A673 (cell line): Measurements from ENCODE around the gene PPP2R5E. TPM values are rescaled to one million over a fixed set of nuclear protein-coding genes. Genes with fewer than 3 reads are reported as not detected.

Experiments used
- BruUV-seq: library from RNA; stranded (reverse); fragments of 400-500 nt; replicated peaks from 2 replicates; lab custom pipeline; 2021; lab: Mats Ljungman, UMichigan
- CTCF ChIA-PET: fragments of 300-600 bp; sonication (Branson Sonifier 250); formaldehyde crosslinking; loops from one replicate; lab custom pipeline; 2022; ENCODE audit warnings: antibody characterized with exemption; lab: Charles Lee
- POLR2A ChIA-PET: fragments of 300-600 bp; sonication (Branson Sonifier 250); formaldehyde crosslinking; loops from one replicate; lab custom pipeline; 2022; ENCODE audit warnings: antibody characterized with exemption; ENCODE audit not compliant: low non-redundant PET; lab: Charles Lee
- DNase-seq: peaks from one replicate; pipeline ENCODE4 v3.0.0-alpha.2; 2015; ENCODE audit warnings: low spot score
- H3K27ac ChIP-seq: fragments of 200-600 bp; sonication (generic); 2 replicates; pipeline ENCODE4 v1.5.1; 2016; ENCODE audit warnings: mixed run types, low read depth, mild to moderate bottlenecking, mixed read lengths, antibody characterized with exemption, low read length; ENCODE audit not compliant: poor library complexity, severe bottlenecking
- H3K27me3 ChIP-seq: fragments of 200-600 bp; sonication (generic); replicated peaks from 2 replicates; pipeline ENCODE4 v1.6.1; 2017; ENCODE audit warnings: mixed run types, low read depth, mild to moderate bottlenecking, mixed read lengths, antibody characterized with exemption, low read length; ENCODE audit not compliant: insufficient read depth, poor library complexity
- H3K36me3 ChIP-seq: fragments of 200-600 bp; sonication (generic); 2 replicates; pipeline ENCODE4 v1.6.1; 2016; ENCODE audit warnings: mixed run types, mild to moderate bottlenecking, mixed read lengths, antibody characterized with exemption, low read length; ENCODE audit not compliant: insufficient read depth, poor library complexity, severe bottlenecking
- H3K4me1 ChIP-seq: fragments of 200-600 bp; sonication (generic); 2 replicates; pipeline ENCODE4 v1.6.1; 2017; ENCODE audit warnings: mixed run types, mild to moderate bottlenecking, mixed read lengths, antibody characterized with exemption, low read length; ENCODE audit not compliant: insufficient read depth, poor library complexity, severe bottlenecking
- H3K4me3 ChIP-seq: fragments of 200-600 bp; sonication (generic); 2 replicates; pipeline ENCODE4 v1.5.1; 2016; ENCODE audit warnings: low read depth, mixed run types, mild to moderate bottlenecking, mixed read lengths, low read length; ENCODE audit not compliant: poor library complexity, severe bottlenecking
- H3K9me3 ChIP-seq: fragments of 200-600 bp; sonication (generic); 2 replicates; pipeline ENCODE4 v1.6.1; 2016; ENCODE audit warnings: mixed run types, low read depth, mild to moderate bottlenecking, mixed read lengths, antibody characterized with exemption, low read length; ENCODE audit not compliant: poor library complexity, severe bottlenecking
- EZH2 ChIP-seq: fragments of 200-600 bp; sonication (generic); IDR thresholded peaks from 2 replicates; pipeline ENCODE4 v1.6.1; 2017; ENCODE audit warnings: borderline replicate concordance, low read depth, mild to moderate bottlenecking, mixed read lengths, antibody characterized with exemption, low read length; ENCODE audit not compliant: poor library complexity, severe bottlenecking
- intact Hi-C: fragments of 100-400 bp; cut with micrococcal nuclease; formaldehyde crosslinking; loops from one replicate; pipeline ENCODE4 v1.10.0; 2022; ENCODE audit not compliant: unreplicated experiment
- total RNA-seq: library from RNA; stranded (reverse); gene quantifications from 2 replicates; pipeline ENCODE4 v1.2.3, GENCODE V29; 2021
- TF ChIP-seq, protein P1 (sequence below): fragments of 300-800, 200-600 bp; sonication (generic); conservative IDR thresholded peaks from 2 replicates; pipeline ENCODE4 v1.5.1; 2017; ENCODE audit warnings: low read depth, mild to moderate bottlenecking, antibody characterized with exemption, low read length, moderate library complexity, mixed read lengths

PPP2R5E gene
- total RNA-seq, 1 experiment from 2014 or later, result 66.0 TPM

DNA sequence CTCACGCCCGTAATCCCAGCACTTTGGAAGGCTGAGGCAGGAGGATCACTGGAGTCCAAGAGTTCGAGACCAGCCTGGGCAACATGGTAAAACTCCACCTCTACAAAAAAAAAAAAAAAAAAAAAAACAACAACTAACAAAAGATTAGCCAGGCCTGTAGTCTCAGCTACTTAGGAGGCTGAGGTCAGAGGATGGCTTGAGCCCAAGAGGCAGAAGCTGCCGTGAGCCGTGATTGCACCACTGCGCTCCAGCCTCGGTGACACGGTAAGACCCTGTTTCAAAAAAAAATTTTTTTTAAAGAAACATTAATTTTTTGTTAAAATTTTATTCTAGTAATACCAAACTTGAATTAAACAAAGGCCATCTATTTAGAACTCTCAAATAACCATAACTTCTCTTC lies 77.8 kb downstream of the PPP2R5E start:
- peaks cover 12% of the 10 kb centered on the region for H3K4me1 ChIP-seq
- intact Hi-C loops, result no loop called here
- ChIA-PET POLR2A (no interaction called here), CTCF (no interaction called here)
- no peaks in the 10 kb centered on the region for H3K27me3 ChIP-seq
- H3K4me3 ChIP-seq, result no peak overlapping the region
- no peak for TF ChIP-seq EZH2
- TF ChIP-seq, protein P1, sequence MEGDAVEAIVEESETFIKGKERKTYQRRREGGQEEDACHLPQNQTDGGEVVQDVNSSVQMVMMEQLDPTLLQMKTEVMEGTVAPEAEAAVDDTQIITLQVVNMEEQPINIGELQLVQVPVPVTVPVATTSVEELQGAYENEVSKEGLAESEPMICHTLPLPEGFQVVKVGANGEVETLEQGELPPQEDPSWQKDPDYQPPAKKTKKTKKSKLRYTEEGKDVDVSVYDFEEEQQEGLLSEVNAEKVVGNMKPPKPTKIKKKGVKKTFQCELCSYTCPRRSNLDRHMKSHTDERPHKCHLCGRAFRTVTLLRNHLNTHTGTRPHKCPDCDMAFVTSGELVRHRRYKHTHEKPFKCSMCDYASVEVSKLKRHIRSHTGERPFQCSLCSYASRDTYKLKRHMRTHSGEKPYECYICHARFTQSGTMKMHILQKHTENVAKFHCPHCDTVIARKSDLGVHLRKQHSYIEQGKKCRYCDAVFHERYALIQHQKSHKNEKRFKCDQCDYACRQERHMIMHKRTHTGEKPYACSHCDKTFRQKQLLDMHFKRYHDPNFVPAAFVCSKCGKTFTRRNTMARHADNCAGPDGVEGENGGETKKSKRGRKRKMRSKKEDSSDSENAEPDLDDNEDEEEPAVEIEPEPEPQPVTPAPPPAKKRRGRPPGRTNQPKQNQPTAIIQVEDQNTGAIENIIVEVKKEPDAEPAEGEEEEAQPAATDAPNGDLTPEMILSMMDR, result no peak
- no peaks in the 10 kb centered on the region for H3K9me3 ChIP-seq
- no peaks in the 10 kb centered on the region for H3K36me3 ChIP-seq
- no peak overlapping the region for H3K27ac ChIP-seq
- no TSS peak for BruUV-seq
- no peak for DNase-seq

DNA sequence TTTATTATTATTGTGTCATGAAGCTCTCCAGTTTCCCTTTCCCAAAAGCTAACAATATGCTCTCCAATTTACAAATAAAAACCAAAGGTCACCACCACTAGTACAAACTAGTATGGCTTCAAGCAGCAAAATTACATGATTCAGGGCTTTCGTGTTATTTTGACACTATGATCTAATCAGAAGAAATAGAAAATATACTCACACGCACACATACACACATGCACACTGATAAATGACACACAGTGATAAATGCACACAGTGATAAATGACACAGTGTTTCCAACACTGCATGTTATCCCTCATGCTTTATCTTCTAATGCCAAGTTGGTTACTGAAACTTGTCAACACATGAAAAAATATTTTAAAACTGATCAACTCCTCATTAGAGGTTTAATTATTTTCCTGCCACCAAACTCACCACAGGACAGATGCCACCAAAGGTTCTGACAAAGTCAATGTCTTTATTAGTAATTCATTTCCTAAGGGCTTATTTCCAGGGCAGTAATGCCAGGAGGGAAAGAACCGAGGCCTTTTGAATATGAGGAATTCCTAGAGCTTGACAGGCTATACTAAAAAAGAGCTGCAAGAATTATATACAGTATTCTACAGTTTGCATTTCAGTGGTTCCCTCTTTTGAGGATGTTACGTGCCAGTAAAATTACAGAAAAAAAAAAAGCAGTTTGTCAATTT lies 82.4 kb downstream of the PPP2R5E start:
- TF ChIP-seq, protein P1, result no peak
- no peak for TF ChIP-seq EZH2
- CTCF ChIA-PET, result no interaction called here
- intact Hi-C loops, result no loop called here

DNA sequence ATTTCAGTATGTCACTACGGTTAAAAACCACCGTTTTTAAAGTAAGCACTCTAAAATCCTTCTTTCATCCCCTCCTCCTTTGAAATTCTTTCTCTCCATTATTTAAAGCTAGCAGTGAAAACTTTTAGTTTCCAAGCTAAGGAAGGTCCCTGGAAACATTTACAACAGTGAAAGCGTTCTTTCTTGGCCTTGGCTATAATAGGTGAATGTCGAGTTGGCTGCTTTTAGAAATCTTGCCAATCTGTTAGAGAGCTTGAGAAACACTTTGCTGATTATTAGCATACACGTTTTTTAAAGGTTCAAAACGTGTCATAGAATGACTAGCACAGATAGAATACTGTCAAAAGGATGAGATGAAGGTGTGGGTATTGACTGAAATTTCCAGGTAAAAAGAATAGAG lies 83.4 kb downstream of the PPP2R5E start:
- BruUV-seq, result no TSS peak
- peaks cover 5% of the 10 kb centered on the region for H3K4me1 ChIP-seq
- H3K27me3 ChIP-seq, result no peaks in the 10 kb centered on the region
- H3K36me3 ChIP-seq, result no peaks in the 10 kb centered on the region
- H3K9me3 ChIP-seq, result no peaks in the 10 kb centered on the region
- CTCF ChIA-PET, result no interaction called here
- intact Hi-C loops, result no loop called here
- DNase-seq, result no peak
- POLR2A ChIA-PET, result no interaction called here
- no peak overlapping the region for H3K27ac ChIP-seq
- TF ChIP-seq, protein P1, result no peak
- no peak for TF ChIP-seq EZH2
- H3K4me3 ChIP-seq, result no peak overlapping the region

More for the DNA sequence above, 82.4 kb downstream of the PPP2R5E start:
- Histone ChIP-seq H3K4me3 (no peak overlapping the region), H3K9me3 (no peaks in the 10 kb centered on the region), H3K27ac (no peak overlapping the region), H3K27me3 (no peaks in the 10 kb centered on the region), H3K36me3 (no peaks in the 10 kb centered on the region), H3K4me1 (peaks cover 2% of the 10 kb centered on the region)
- POLR2A ChIA-PET, result no interaction called here
- no peak for DNase-seq
- no TSS peak for BruUV-seq
